Smooth muscle cell of the pulmonary artery (primary cell): Measurements from ENCODE around the gene HMGN4. TPM values are rescaled to one million over a fixed set of nuclear protein-coding genes. Genes with fewer than 3 reads are reported as not detected.

Source experiments
- total RNA-seq: library from RNA; depleted of rRNA; stranded (reverse); fragments of >200 nt; gene quantifications from 2 replicates; pipeline ENCODE4 v1.2.3, GENCODE V29; 2014

Gene HMGN4
- total RNA-seq, result 54.4 and 61.7 TPM in 2 replicates

DNA sequence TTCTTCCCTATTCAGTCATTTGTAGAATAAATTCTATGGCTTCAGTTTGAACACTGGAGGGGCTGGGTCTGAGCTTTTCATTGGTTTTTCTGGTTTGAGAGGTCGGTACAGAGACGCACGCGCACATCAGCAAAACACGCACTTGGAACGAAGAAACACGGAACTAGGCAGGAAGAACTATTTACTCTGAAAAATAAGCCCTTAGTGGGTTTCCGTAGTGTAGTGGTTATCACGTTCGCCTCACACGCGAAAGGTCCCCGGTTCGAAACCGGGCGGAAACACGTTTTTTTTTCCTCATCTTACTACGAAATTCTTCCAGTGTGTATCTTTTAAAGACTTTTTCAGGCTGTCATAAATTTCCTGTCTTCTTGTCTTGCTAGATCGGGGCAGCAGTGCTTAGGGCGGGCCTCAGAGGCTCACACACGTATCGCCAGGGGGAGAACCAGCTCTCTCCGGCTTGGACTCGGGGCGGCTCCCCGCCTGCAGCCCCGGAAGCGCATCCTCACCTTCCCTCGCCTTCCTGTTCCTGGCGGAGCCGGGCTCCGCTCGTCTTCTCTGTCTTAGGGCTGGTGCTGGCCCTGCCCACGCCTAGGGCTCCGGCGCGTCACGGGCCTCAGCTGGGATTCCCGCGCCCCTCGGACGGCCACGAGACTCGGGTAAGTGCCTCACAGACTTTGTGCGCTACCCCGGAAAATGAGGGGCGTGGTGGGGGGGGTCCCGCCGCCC, at the start of gene HMGN4:
Gene HMGN4 (plus strand): TSS at position 521 of the 726 bp plus-strand sequence. CDS start 6,841 bp downstream, outside the sequence.

DNA sequence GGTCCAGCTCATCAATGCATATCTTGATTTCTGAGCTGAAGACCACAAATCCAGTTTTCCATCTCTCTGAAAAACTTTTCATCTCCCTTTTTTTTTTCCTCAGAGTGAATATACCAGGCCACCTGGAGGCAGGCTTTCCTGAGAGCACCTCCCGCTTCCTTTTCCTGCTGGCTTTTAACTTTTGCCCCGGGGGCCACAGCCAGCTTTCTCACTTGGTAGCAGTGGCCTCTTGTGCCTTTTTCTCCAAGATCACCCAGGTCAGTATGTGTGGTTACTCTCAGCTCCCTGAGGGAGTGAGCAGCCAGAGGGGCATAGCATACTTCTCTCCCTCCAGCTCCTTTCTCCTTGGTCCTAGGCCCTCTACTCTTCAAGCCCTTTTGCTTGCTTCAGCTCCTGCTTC, 38.1 kb upstream of the HMGN4 start, which contains the start of gene BTN1A1:
Gene BTN1A1 (plus strand): TSS at position 202 of the 400 bp plus-strand sequence. CDS start 984 bp downstream, outside the sequence.

Other genes with a start within 250 kb of the HMGN4 start
- gene BTN3A2, start 173.2 kb upstream of the HMGN4 start, total RNA-seq, result 30.5 and 35.4 TPM in 2 replicates
- gene BTN2A2, start 155.3 kb upstream of the HMGN4 start, total RNA-seq, result 9.2 and 10.0 TPM in 2 replicates
- 23.8 and 41.1 TPM in 2 replicates for gene BTN3A1, start 136.1 kb upstream of the HMGN4 start, total RNA-seq
- gene BTN3A3, start 97.9 kb upstream of the HMGN4 start, total RNA-seq, result 20.1 and 36.2 TPM in 2 replicates
- 16.5 and 17.1 TPM in 2 replicates for gene BTN2A1, start 80.4 kb upstream of the HMGN4 start, total RNA-seq
- not detected in 2 replicates for gene BTN1A1, start 38.1 kb upstream of the HMGN4 start, total RNA-seq
- 9.8 and 11.4 TPM in 2 replicates for gene ABT1, start 58.6 kb downstream of the HMGN4 start, total RNA-seq
- gene ZNF322, start 121.4 kb downstream of the HMGN4 start, total RNA-seq, result 12.1 and 13.9 TPM in 2 replicates